T-helper 1 cell treated with Interleukin-12 subunit alpha and Interleukin-12 subunit beta and Interleukin-4 antibody, amounts not matched to agents 30 ng/mL and 1 ng/mL, for 36 hours (primary cell): ENCODE data around the gene CLCN1. TPM values are rescaled to one million over a fixed set of nuclear protein-coding genes. Genes with fewer than 3 reads are reported as not detected.

Source experiments
- intact Hi-C: fragments of 100-400 bp; cut with micrococcal nuclease; formaldehyde crosslinking; loops from one replicate; pipeline ENCODE4 v1.15.1; 2024
- total RNA-seq: library from RNA; stranded (reverse); gene quantifications from 2 replicates; pipeline ENCODE4 v1.2.3, GENCODE V29; 2022

The CLCN1 gene
- total RNA-seq, 1 donor from 2014 or later, result 0.07 TPM

DNA sequence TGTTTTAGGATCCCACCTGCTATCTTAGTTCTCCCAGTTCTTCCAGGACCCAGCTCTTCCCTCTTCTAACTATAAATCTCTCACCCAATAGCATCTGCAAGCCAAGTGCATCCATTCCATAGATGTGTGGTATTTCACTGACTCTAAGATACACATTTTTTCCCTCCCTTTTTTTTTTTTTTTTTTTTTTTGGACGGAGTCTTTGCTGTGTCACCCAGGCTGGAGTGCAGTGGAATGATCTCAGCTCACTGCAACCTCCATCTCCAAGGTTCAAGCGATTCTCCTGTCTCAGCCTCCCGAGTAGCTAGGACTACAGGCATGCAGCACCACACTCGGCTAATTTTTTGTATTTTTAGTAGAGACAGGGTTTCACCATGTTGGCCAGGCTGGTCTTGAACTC is 26.0 kb upstream of the CLCN1 start:
- intact Hi-C loops, result loop anchor here (1.0 to 10.0 kb wide), 7 partner anchors 9 to 1545 kb away; partner anchors contain the start of genes TCAF1 and TPK1

DNA sequence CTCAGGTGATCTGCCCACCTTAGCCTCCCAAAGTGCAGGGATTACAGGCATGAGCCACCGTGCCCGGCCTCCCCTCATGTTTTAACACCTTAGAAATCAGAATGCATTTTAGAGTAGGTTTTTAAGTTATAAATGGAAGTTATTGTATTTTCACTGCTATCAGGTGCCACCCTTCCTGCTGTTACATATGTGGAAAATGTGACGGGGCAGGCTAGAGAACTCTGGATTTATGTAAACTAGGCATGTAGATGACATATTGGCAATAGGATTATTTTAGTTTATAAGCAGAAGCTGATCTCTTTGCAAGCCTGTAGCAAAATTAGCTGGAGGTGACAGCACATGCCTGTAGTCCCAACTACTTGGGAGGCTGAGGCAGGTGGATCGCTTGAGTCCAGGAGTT is 25.6 kb upstream of the CLCN1 start:
- intact Hi-C loops, result no loop called here

DNA sequence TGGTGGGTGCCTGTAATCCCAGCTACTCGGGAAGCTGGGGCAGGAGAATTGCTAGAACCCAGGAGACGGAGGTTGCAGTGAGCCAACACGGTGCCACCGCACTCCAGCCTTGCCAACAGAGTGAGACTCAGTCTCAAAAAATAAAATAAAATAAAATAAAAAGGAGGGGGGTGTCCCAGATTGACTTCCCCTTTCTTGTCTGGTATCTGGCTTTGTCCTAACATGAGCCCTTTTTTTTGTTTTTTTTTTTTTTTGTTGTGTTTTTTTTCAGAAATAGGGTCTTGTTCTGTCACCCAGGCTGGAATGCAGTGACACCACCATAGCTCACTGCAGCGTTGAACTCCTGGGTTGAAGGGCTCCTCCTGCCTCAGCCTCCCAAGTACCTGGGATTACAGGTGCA is 23.0 kb upstream of the CLCN1 start:
- intact Hi-C loops, result no loop called here

DNA sequence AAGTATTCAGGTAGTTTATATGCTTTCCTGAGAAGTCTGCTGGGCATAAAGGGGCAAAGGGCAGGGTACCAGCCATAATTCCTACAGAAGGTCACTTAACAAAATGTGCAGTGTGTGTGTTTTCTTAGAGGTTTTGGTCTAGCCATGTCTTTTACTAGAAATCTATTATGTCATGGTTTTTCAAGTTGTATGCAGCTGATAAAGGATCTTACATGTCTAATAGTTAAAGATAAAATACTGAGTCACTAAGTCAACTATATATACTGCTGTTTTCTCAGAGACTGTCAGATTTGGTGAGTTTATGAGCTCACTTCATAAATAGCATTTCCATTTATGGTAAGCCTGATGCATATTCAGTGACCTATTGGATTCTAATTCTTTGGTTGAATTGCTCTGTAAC is 20.0 kb upstream of the CLCN1 start:
- intact Hi-C loops, result no loop called here

DNA sequence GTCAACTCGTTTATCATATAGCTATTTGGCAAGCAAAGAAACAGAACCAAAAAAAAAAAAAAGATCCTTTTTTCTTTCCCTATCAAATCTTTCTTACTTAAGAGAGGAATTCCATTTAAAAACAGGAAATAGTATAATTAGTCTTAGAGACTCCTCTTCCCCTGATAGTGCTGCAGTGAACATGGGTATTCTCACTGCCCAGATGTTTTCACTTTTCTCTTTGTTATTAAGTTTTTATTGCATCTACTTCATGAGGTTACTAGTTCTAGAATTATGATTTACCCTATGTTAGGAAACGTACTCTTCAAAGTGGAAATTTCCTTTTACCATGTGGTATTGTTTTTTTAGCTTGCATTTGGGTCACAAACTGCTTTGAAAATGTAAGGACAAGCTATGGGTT is 19.2 kb upstream of the CLCN1 start:
- intact Hi-C loops, result no loop called here

DNA sequence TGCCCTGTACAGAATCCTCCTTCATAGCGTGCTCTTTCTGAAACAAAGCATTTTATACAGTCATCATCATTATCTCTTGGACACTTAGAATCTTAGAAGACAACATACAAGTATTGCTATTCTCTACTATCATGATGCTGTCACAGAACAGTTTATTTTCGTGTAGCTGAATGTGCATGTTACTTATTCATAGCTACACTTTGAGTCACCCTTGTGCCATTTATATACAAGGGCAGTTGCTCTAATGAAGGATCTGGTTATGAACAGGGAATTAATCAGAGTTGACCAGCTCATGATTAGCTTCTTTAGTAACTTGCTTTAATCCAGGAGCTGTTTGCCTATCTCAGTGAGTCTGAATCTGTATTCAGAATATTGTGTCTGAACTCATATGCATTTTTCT is 16.6 kb upstream of the CLCN1 start:
- intact Hi-C loops, result loop anchor here (1.0 kb wide), 1 partner anchor 10 kb away; no protein-coding TSS in a partner anchor

DNA sequence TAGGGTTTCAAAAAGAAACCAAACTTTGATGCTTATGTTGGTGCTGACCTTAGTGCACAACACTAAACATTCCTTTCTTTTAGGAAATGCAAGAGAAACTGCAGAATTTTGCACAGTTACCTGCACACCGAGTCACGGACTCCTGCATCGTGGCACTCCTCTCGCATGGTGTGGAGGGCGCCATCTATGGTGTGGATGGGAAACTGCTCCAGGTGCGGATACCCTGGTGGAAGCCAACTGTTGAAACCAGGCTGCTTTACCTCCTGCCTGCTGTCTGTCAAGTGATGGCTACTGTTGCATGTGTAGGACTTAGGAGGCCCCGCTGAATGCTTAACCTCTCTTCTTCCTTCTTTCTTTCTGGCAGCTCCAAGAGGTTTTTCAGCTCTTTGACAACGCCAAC is 16.1 kb upstream of the CLCN1 start:
- intact Hi-C loops, result loop anchor here (1.0 to 2.0 kb wide), 3 partner anchors 11 to 75 kb away; no protein-coding TSS in a partner anchor

DNA sequence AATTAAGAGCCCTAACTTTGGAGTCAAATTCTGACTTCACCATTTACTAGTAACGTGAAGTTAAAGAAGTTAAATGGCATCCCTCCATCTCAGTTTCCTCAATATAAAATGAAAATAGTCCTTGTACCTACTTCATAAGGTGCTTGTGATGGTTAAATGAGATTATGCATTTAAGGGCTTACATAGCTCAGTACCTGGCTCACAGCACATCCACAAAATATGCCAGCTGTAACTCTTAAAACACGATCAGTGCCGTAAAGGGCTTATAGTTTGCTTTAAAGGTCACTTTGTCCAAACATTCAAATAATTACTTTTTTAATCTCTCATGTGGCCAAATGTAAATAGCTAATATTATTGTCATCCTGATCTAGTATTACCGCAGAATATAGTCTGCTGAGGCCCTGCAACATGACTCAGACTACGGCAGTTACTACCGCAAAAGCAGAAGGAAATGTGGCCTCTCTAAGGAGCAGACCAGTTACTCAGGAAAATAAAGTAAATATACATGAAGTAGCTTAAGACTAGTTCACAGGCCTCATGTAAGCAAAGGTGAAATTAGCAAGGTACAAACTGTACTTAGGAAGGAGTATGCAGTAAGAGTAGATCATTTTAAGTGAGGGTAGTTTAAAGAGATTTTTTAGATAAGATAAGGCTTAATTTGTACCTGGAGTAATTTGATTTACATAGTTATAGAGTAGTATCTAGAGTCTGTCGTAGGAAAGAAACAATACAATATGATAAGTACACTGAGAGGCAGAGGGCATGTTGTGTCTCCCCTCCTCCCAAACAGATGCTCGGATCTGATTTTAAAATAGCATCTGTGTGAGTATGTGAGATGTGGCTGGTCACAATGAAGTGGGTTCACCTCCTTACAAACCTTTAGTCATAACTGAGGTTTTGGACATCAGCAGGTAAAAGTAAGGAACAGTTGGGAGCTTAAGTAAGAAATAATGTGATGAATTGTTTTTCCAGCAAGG is 14.7 kb upstream of the CLCN1 start:
- intact Hi-C loops, result loop anchor here (1.0 to 2.0 kb wide), 2 partner anchors 61 to 74 kb away; no protein-coding TSS in a partner anchor

DNA sequence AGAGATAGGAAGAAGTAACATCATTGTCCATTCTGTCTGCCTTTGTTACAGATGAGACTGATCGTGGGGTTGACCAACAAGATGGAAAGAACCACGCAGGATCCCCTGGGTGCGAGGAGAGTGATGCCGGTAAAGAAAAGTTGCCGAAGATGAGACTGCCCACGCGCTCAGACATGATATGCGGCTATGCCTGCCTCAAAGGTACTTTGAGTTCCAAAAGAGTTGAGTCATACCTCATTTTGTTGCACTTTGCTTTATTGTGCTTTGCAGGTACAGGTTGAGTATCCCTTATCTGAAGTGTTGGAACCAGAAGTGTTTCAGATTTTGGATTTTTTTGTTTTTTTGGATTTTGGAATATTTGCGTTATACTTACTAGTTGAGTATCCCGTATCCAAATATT is 12.2 kb upstream of the CLCN1 start:
- intact Hi-C loops, result no loop called here

DNA sequence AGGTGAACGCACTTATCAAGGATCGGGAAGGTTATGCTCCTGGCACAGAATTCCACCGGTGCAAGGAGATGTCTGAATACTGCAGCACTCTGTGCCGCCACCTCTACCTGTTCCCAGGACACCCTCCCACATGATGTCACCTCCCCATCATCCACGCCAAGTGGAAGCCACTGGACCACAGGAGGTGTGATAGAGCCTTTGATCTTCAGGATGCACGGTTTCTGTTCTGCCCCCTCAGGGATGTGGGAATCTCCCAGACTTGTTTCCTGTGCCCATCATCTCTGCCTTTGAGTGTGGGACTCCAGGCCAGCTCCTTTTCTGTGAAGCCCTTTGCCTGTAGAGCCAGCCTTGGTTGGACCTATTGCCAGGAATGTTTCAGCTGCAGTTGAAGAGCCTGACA is 11.0 kb upstream of the CLCN1 start:
- intact Hi-C loops, result loop anchor here (1.0 to 5.0 kb wide), 2 partner anchors 65 to 112 kb away; no protein-coding TSS in a partner anchor

DNA sequence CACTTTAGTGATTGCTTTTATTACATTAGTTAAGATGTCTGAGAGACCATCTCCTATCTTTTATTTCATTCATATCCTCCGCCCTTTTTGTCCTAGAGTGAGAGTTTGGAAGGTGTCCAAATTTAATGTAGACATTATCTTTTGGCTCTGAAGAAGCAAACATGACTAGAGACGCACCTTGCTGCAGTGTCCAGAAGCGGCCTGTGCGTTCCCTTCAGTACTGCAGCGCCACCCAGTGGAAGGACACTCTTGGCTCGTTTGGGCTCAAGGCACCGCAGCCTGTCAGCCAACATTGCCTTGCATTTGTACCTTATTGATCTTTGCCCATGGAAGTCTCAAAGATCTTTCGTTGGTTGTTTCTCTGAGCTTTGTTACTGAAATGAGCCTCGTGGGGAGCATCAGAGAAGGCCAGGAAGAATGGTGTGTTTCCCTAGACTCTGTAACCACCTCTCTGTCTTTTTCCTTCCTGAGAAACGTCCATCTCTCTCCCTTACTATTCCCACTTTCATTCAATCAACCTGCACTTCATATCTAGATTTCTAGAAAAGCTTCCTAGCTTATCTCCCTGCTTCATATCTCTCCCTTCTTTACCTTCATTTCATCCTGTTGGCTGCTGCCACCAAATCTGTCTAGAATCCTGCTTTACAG is 10.4 kb upstream of the CLCN1 start:
- intact Hi-C loops, result loop anchor here (1.0 to 5.0 kb wide), 3 partner anchors 16 to 112 kb away; no protein-coding TSS in a partner anchor

DNA sequence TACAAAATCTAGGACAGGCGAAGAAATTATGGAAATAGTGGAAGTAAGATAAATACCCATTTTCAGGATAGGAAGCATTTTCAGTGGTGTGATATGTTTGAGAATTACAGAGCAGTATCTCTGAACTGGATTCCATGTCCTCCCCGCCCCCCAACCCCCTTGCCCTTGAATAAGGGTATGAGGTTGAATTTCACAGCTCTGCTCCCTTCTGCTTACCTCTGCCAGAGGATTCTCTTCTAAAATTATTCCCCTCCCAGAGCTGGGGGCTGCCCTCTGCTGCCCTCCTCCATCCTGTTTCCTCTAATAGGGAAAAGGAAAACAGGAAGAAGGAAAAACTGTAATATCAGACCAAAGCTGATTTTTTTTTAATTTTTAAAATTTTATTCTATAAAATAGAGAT is 7.3 kb upstream of the CLCN1 start:
- intact Hi-C loops, result loop anchor here (5.0 kb wide), 1 partner anchor 109 kb away; no protein-coding TSS in a partner anchor

DNA sequence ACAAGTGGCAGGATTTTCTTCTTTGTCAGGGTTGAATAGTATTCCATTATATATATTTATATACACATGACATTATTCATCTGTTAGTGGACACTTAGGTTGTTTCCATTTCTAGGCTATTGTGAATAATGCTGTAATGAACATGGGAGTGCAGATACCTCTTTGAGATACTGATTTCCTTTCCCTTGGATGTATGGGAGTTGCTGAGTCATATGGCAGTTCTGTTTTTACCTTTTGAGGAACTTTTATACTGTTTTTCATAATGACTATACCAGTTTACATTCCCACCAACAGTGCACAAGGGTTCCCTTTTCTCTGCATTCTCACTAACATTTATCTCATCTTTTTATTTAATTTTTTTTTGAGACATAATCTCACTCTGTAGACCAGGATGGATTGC is 1.8 kb upstream of the CLCN1 start:
- intact Hi-C loops, result loop anchor here (5.0 kb wide), 1 partner anchor 307 kb away; no protein-coding TSS in a partner anchor

DNA sequence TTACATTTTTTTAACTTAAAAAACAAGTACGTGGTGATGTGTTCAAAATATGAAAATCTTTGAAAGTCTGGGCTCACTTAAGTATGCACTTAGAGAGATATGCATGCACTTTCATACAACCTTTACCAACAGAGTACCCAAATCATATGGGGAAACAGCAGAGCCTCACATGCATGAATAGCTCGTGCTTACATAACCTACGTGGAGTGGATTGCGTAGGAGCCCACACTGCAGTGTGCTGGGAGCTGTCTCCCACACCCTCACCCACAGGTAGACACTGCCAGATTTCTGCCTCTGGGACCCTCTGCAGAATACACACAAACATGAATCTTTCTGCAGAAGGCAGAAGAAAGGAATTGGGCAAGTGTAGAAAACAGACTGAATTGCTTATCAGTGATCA is 581 bp downstream of the CLCN1 start:
- intact Hi-C loops, result no loop called here

DNA sequence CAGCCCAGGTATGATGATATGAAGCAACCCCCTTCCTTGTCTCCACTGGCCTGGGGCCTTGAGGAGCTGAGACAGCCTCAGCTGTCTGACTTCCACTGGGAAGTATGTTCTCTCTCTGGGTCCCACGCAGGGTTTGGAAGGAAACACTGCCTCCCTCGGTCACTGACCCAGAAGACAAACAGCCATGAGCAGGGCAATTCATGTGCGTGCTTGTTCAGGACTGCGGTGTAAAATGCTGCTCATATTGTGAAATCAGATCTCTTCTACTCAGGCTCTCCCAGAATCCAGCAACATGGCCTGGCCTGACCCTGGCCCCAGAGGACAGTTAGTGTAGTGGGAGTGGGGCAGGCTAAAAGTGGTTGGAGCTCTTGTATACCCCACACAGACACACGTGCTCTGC is 2.8 kb downstream of the CLCN1 start:
- intact Hi-C loops, result no loop called here

DNA sequence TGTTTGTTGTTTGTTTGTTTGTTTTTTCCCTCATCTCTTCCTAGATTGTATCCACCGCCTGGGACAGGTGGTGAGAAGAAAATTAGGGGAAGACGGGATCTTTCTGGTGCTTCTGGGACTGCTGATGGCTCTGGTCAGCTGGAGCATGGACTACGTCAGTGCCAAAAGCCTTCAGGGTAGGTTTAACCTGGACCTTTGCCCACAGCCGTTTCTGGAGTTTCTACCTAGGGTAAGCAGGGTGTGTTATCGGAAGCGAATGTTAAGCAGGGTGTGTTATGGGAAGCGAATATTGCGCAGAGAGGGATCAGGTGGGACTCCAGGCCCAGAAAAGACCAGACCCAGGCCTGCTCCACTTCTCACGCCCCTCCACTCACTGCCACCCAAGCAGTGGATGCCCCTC is 4.7 kb downstream of the CLCN1 start:
- intact Hi-C loops, result no loop called here

DNA sequence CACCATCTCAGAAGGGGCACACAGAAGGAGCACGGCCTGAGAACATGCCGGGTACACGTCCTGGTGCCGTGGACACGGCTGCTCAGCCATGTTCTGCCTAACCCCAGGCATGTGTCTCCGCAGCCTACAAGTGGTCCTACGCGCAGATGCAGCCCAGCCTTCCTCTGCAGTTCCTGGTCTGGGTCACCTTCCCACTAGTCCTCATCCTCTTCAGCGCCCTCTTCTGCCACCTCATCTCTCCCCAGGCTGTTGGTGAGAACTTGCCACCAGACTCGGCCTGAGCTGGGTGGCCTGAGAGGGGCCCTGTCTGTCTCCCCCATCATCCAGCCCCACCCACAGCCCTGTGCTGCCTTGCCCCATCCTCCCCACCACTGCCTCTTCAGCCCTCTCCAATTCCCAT is 5.3 kb downstream of the CLCN1 start:
- intact Hi-C loops, result no loop called here

DNA sequence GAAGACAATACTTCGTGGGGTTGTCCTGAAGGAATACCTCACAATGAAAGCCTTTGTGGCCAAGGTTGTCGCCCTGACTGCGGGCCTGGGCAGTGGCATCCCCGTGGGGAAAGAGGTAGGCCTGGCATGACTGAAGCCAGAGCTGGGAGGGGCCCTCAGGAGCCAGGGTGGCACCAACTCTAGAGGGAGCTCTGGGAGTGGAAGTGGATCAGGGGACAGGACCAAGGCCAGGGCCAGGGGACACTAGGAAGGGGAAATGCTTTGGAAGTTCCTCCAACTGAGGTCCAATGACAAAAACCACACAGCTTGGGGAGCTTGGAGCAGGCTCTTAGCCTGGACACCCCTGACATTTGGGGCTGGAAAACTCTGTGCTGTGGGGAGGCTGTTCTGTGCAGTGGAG is 5.8 kb downstream of the CLCN1 start:
- intact Hi-C loops, result no loop called here

DNA sequence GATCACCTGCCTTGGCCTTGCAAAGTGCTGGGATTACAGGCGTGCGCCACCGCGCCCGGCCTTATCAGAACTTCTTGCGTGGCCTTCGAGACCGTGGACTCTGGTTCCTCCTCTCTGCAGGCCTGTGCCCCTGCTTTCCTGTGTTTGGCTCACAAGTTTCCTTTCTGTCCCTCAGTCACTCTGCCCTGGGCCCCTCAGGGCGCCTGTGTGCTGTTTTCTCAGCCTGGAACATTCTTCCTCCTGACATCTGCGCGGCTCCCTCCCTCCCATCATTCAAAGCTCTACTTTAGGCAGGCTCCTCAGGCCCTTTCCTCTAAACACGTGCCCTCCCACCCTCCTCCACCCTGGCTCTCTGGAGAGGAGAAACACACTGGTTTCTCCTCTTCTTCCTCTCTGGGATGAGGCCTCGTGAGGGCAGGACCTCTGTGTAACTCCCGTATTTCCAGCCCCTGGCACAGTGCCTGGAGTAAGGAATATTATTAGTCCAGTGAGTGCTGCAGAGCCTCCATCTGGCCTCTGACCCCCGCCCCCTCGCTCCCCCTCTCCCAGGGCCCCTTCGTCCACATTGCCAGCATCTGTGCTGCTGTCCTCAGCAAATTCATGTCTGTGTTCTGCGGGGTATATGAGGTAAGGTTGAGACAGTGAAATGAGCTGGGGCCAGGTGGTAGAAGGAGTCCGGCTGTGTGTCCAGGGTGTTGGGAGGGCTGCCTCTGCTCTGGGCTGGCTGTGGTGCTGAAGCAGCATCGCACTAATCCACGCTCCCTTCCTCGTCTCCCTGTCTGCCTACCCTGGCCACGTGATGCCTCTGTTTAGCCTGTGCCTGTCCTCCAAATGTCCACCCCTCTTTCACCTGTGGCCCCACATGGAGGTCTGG is 7.1 kb downstream of the CLCN1 start:
- intact Hi-C loops, result no loop called here

DNA sequence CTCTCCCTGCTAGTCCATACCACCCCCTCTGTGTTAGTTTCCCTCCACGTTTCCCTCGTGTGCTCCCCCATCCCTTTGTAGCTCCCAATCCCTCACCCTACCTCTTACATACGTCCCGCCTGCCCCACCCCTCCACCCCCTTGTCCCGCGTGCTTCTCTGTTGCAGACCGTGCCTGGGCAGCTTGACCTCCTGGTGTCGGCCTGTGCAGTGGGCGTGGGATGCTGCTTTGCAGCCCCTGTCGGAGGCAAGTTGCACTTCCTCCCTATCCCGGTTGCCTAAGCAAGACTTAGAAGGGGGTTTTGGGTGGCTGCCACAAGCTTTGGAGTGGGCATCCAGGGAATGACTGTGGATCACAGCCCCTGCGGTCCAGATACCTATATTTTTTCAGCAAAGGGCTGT is 7.7 kb downstream of the CLCN1 start:
- intact Hi-C loops, result no loop called here

DNA sequence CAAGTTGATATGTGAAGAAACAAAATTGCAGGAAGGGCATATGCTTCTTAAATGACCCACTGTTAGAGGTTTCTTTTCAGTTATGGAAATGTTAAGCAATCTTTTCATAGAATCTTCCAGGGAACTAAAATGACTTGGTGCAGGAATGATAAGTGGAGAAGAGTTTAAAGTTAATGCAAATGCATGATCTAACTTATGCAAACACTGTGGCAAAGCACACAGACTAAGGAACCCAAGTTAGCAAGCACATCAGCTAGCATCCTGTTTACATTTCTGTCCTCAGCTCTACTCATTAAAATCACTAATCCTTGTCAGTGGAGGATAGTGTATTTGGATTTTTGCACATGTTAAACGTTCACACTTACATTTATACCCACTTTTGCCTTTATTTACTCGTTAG is 9.3 kb downstream of the CLCN1 start:
- intact Hi-C loops, result no loop called here
